ENCODE results near the gene COL9A1.

Gene COL9A1

GRCh38 chr6:70184723-70185122 lies 118.2 kb downstream of the COL9A1 start:
- DNase-seq (ENCODE audit: insufficient read length) (no peak), FAIRE-seq (no peak)
- TF ChIP-seq TAF1 (IDR thresholded peaks at IDR 0.05; ENCODE audit: borderline replicate concordance, low read depth, low read length) (no peak), POLR2A (IDR thresholded peaks at IDR 0.05; ENCODE audit: low read depth, low read length) (no peak), POLR2AphosphoS5 (IDR thresholded peaks at IDR 0.05; ENCODE audit: low read depth, low read length) (no peak)

DNA sequence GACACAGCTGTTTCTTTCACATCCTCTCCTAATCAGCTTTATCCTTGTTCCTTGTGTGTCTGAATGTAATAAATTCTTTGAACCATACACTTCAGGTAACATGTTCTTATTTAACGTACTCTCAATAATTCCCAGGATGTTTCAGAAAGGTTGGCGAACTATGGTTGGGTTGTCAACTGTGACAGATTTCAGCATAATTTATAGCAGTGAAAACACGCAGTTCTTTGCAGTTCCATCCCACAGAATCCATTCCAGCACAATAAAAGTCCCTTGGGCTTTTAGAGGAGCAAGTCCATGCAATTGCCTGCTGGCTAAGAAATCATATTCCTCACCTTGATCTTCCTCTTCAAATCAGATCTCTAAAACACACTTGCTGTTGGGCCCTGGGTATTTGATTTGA lies 119.3 kb downstream of the COL9A1 start:
- TF ChIP-seq POLR2A (IDR thresholded peaks at IDR 0.05; ENCODE audit: low read depth, low read length), result no peak
- no peak for TF ChIP-seq TAF1 (IDR thresholded peaks at IDR 0.05; ENCODE audit: borderline replicate concordance, low read depth, low read length)

DNA sequence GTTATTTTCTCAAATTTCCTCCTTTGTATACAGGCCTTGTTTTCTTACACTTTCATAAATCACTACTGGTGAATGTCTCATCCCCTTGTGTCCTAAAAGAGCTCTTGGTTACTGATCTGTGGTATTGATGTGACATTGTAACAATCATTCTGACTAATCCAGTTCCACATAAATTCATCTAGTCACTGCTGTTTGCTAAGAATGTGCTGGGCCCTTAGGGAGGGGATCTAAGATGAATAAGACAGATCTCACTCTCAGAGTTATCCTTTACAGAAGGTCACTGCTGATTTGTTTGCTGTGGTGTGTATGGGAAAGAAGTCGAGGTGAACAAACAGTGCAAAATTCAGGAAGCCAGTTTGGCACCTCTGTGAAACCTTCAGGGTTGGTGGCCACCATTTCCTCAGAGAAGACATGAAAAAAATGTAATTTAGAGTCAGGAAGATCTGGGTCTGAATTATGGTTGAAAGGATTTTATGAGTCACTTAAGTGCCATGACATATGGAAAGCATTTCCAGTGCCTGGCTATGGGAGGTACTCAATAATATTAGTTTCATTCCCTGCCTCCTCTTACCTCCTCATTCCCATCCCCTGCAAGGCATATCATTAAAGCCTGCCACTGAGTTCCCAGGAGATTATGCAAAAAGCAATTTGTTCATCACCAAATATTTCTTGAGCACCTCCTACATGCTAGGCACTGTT lies 121.8 kb downstream of the COL9A1 start:
- TF ChIP-seq POLR2AphosphoS5 (IDR thresholded peaks at IDR 0.05; ENCODE audit: low read depth, low read length) (no peak), TAF1 (IDR thresholded peaks at IDR 0.05; ENCODE audit: borderline replicate concordance, low read depth, low read length) (no peak), POLR2A (IDR thresholded peaks at IDR 0.05; ENCODE audit: low read depth, low read length) (no peak)
- no peak for FAIRE-seq
- no peak for DNase-seq (ENCODE audit: insufficient read length)

More for the DNA sequence above, 119.3 kb downstream of the COL9A1 start:
- DNase-seq (ENCODE audit: insufficient read length), result no peak
- FAIRE-seq, result no peak

- DNase-seq (ENCODE audit: insufficient read length), result no peak
- no peak for TF ChIP-seq POLR2AphosphoS5 (IDR thresholded peaks at IDR 0.05; ENCODE audit: low read depth, low read length)
- no peak for TF ChIP-seq POLR2A (IDR thresholded peaks at IDR 0.05; ENCODE audit: low read depth, low read length)
- no peak for TF ChIP-seq TAF1 (IDR thresholded peaks at IDR 0.05; ENCODE audit: borderline replicate concordance, low read depth, low read length)
- FAIRE-seq, result no peak
Observed at GRCh38 chr6:70180183-70180900, 122.5 kb downstream of the COL9A1 start.

DNA sequence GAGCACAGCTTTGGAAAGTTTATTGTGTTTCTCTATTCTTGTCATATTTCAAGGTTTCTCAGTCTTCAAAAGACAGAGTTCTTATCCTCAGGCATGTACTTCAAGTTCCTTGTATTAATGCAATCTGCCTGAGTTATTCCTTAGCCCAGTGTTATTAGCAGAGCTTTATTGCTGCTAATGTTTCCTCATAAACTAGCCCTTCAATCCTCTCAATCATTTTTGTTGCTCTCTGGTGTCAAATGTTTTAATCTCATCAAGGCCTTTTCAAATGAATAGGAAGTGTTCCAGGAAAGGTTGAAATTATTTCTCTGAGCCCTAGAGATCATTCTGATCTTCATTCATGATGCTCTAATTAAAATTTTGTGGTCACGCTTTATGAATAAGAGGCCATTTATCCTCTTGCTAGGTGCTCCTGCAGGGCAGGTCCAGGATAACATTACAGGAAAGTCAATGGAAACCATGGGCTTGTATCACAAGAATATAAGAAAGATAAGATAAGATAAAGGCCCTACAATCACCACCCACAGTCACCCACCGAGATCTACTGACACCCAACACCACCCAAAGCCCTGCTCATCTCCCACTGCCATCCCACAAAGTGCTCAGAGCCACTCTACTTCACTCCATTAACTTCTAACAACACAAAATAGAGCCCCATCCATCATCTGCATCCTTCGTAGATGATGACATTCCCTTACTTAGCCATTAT lies 125.9 kb downstream of the COL9A1 start:
- FAIRE-seq (no peak), DNase-seq (ENCODE audit: insufficient read length) (no peak)
- no peak for TF ChIP-seq TAF1 (IDR thresholded peaks at IDR 0.05; ENCODE audit: borderline replicate concordance, low read depth, low read length)
- TF ChIP-seq POLR2A (IDR thresholded peaks at IDR 0.05; ENCODE audit: low read depth, low read length), result no peak
- TF ChIP-seq POLR2AphosphoS5 (IDR thresholded peaks at IDR 0.05; ENCODE audit: low read depth, low read length), result no peak

DNA sequence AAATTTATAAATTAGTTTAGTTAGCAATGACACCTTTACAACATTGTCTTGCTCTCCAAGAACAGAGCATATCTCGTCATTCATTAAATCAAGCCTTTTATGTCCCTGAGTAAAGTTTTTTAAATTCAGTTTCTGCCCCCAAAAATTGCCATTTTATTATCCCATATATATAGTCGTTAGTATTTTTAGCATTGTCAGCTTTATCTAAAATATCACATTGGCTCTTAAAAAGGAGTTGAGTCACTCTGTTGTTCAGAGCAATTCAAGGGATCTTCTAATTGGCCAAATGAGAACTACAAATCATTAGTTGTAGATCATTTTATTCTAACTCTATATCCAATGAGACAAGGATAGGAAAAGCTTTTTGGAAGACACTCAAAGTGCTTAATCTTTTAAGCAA lies 127.1 kb downstream of the COL9A1 start:
- TF ChIP-seq POLR2AphosphoS5 (IDR thresholded peaks at IDR 0.05; ENCODE audit: low read depth, low read length) (no peak), POLR2A (IDR thresholded peaks at IDR 0.05; ENCODE audit: low read depth, low read length) (no peak), TAF1 (IDR thresholded peaks at IDR 0.05; ENCODE audit: borderline replicate concordance, low read depth, low read length) (no peak)
- no peak for DNase-seq (ENCODE audit: insufficient read length)
- FAIRE-seq, result no peak

DNA sequence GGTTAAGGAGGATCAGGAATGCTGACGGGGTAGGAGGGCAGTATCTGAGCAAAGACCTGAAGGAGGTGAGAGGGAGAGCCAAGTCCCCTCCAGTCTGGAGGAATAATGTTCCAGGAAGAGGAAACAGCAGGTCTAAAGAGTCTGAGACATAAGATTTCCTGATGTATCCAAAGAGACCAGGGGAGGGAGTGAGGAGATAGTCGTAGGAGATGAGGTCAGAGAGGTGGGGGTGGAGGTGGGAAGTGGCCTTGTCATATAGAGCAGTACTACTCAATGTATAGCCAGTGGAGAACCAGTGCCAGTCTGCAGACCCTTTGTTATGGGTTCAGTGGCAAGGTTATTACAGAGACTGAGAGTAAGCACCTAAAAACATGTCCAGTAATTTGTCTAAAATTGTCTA lies 130.6 kb downstream of the COL9A1 start:
- TF ChIP-seq POLR2A (IDR thresholded peaks at IDR 0.05; ENCODE audit: low read depth, low read length), result no peak
- no peak for TF ChIP-seq TAF1 (IDR thresholded peaks at IDR 0.05; ENCODE audit: borderline replicate concordance, low read depth, low read length)
- TF ChIP-seq POLR2AphosphoS5 (IDR thresholded peaks at IDR 0.05; ENCODE audit: low read depth, low read length), result no peak
- FAIRE-seq (no peak), DNase-seq (ENCODE audit: insufficient read length) (no peak)

DNA sequence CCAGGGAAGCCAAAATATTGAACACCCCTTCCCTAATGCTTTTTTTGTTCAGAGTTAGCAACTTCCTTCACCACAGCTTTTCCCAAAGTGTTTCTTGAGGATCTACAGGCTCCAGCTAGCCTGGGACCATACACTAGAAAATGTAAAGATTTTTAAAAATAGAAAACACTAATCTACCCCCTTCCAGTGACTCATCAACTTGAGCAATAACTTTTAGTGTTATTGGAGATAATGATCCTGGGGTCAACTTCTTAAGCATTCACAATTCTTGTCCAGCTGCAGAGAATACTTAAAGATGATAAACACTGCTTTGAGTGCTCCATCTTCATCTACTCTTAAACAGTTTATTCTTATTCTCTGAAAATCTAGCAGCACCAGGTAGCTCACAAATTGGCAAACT lies 131.6 kb downstream of the COL9A1 start:
- TF ChIP-seq POLR2A (IDR thresholded peaks at IDR 0.05; ENCODE audit: low read depth, low read length), result no peak
- no peak for TF ChIP-seq TAF1 (IDR thresholded peaks at IDR 0.05; ENCODE audit: borderline replicate concordance, low read depth, low read length)
- no peak for TF ChIP-seq POLR2AphosphoS5 (IDR thresholded peaks at IDR 0.05; ENCODE audit: low read depth, low read length)
- no peak for FAIRE-seq
- no peak for DNase-seq (ENCODE audit: insufficient read length)

- DNase-seq (ENCODE audit: insufficient read length), result no peak
- FAIRE-seq, result no peak
- no peak for TF ChIP-seq POLR2AphosphoS5 (IDR thresholded peaks at IDR 0.05; ENCODE audit: low read depth, low read length)
- TF ChIP-seq TAF1 (IDR thresholded peaks at IDR 0.05; ENCODE audit: borderline replicate concordance, low read depth, low read length), result no peak
- no peak for TF ChIP-seq POLR2A (IDR thresholded peaks at IDR 0.05; ENCODE audit: low read depth, low read length)
Observed at GRCh38 chr6:70168681-70169377, 134.1 kb downstream of the COL9A1 start.
